ENCODE results near the gene ADISSP.
"Not testable (repeated sequence)": the region's sequence is repeated elsewhere in the genome, so short reads cannot be mapped to it uniquely, and the experiment has no call there.

The ADISSP gene

DNA sequence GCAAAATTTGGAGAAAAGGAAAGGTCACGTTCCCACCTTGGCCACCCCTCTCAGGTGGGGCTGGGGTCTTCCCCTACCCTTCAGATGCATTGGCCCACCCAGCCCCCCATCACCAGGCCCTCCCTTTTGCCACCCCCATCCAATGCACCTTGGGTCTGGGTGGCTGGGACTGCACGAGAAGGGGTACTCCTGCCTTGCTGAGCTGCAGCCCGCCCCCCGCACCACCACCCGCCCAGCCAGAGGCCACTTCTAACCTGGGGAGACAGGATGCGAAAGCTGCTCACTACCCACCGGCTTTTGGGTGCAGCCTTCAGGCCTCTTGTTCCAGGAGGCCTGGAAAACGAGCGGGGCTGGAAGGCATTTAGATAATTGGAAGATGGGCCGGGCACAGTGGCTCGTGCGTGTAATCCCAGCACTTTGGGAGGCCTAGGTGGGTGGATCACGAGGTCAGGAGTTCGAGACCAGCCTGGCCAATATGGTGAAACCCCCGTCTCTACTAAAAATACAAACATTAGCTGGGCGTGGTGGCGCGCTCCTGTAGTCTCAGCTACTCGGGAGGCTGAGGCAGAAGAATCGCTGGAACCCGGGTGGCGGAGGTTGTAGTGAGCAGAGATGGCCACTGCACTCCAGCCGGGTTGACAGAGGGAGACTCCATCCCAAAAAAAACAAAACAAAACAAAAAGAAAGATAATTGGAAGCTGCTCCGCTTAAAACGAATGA is 27.3 kb upstream of the ADISSP start:
- in situ Hi-C loops (cut with HindIII; ENCODE audit: low pct_unique_long_range_greater_than_20kb, low sequenced_read_pairs), result no loop called here
- TF ChIP-seq JUND (IDR thresholded peaks at IDR 0.05; ENCODE audit: low read depth), result no peak
- DNase-seq (ENCODE audit: low read depth in 1 of 2, low spot score in 1 of 2), result no peak

- DNase-seq (ENCODE audit: low read depth in 1 of 2, low spot score in 1 of 2); in situ Hi-C loops (cut with HindIII; ENCODE audit: low pct_unique_long_range_greater_than_20kb, low sequenced_read_pairs): not testable (repeated sequence)
These were observed 26.6 kb upstream of the ADISSP start for GRCh38 chr20:3794168-3794567.

DNA sequence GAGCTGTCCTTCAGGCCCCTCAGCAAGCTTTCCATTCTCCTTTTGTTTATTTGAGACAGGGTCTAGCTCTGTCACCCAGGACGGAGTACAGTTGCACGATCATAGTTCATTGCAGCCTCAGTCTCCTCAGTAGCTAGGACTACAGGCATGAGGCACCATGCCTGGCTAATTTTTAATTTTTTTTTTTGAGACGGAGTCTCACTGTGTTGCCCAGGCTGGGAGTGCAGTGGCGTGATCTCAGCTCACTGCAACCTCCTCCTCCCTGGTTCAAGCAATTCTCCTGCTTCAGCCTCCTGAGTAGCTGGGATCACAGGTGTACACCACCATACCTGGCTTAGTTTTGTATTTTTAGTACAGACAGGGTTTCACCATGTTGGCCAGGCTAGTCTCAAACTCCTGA is 21.6 kb upstream of the ADISSP start:
- DNase-seq (ENCODE audit: low read depth in 1 of 2, low spot score in 1 of 2); in situ Hi-C loops (cut with HindIII; ENCODE audit: low pct_unique_long_range_greater_than_20kb, low sequenced_read_pairs): not testable (repeated sequence)

- no peak for DNase-seq (ENCODE audit: low read depth in 1 of 2, low spot score in 1 of 2)
- in situ Hi-C loops (cut with HindIII; ENCODE audit: low pct_unique_long_range_greater_than_20kb, low sequenced_read_pairs), result no loop called here
- no peak for TF ChIP-seq JUND (IDR thresholded peaks at IDR 0.05; ENCODE audit: low read depth)
These were observed 21.2 kb upstream of the ADISSP start for GRCh38 chr20:3788685-3789155.

- DNase-seq (ENCODE audit: low read depth in 1 of 2, low spot score in 1 of 2), result no peak
- in situ Hi-C loops (cut with HindIII; ENCODE audit: low pct_unique_long_range_greater_than_20kb, low sequenced_read_pairs), result no loop called here
- TF ChIP-seq JUND (IDR thresholded peaks at IDR 0.05; ENCODE audit: low read depth), result no peak
These were observed 19.9 kb upstream of the ADISSP start for GRCh38 chr20:3787324-3788014.

DNA sequence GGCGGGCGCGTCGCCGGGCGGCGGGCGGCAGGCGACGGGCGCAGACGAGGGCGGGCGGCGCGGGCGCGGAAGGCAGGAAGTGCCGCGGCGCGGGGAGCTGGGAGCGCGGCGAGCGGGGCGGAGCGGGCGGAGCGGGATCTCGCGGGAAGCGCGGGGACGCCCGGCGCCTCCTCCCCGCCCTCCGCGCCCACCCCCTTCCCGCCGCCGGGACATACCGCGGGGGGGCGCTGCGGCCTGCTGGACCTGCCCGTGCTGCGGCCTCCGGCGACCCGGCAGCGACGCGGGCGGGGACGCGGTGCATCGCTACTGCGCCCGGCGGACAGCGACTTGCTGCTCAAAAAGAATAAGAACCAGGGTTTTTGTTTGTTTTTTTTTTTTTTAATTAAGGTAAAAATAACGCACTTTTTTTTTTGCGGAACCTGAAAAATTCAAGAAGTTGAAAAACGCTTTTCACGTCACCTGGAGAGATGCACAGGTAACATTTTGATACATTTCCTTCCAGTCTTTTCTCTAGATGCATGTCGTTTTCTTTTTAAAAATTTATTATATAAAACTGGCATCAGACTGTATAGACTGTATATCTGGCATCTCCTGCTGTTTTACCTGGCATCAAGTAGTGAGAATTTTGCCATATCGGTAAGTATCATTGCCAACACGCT is 19.2 kb upstream of the ADISSP start, which contains the start of gene CENPB:
Gene CENPB, minus strand, starts transcription at position 76 of the 659 bp plus-strand sequence. CDS start 257 bp downstream, outside the sequence.
- no peak for TF ChIP-seq JUND (IDR thresholded peaks at IDR 0.05; ENCODE audit: low read depth)
- in situ Hi-C loops (cut with HindIII; ENCODE audit: low pct_unique_long_range_greater_than_20kb, low sequenced_read_pairs), result no loop called here
- peak; percentile 87 to 91 for DNase-seq (ENCODE audit: low read depth in 1 of 2, low spot score in 1 of 2)

- TF ChIP-seq JUND (IDR thresholded peaks at IDR 0.05; ENCODE audit: low read depth), result no peak
- in situ Hi-C loops (cut with HindIII; ENCODE audit: low pct_unique_long_range_greater_than_20kb, low sequenced_read_pairs), result no loop called here
- peak; percentile 59 to 72 for DNase-seq (ENCODE audit: low read depth in 1 of 2, low spot score in 1 of 2)
These were observed 18.6 kb upstream of the ADISSP start for GRCh38 chr20:3786126-3786484.

DNA sequence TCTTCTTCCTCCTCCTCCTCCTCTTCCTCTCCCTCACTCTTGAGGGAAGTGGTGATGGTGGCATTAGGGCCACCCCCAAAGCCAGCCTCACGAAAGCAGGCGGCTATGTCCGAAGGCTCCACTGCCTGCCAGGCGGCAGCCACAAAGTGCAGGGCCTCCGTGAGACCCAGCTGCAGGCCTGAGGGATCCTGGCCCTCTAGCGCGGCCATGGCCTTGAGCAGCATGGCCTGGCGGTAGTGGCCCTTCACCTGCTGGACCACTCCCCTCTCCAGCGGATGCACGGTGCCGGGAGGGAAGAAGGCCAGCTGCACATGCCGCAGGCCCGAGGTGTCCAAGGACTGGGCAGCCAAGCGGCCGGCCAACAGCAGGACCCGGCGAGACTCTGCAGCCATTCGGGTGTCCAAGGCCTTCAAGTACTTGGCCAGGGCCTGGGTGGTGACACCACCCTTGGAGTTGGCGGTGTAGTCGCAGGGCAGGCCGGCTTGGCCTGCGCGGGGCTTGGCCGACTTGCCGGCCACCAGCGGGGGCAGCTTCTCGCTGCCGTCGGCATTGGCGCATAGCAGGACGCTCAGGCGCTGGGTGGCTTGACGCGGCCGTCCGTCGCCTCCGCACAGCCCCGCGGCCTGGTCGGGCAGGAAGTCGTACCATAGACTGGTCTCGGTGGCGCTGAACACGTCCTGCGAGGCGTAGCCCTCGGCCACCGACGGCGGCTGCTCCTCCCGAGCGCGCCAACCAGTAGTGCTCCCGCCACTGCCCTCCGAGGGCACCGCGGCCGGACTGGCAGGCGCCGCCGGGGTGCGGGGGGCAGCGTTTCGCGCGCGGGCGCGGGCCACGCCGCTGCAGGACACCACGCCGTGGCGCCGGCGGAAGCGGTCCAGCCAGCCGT is 17.9 kb upstream of the ADISSP start:
- DNase-seq (ENCODE audit: low read depth in 1 of 2, low spot score in 1 of 2), result no peak
- TF ChIP-seq JUND (IDR thresholded peaks at IDR 0.05; ENCODE audit: low read depth), result no peak
- in situ Hi-C loops (cut with HindIII; ENCODE audit: low pct_unique_long_range_greater_than_20kb, low sequenced_read_pairs), result no loop called here

GRCh38 chr20:3784863-3785239 is 17.3 kb upstream of the ADISSP start:
- no peak for TF ChIP-seq JUND (IDR thresholded peaks at IDR 0.05; ENCODE audit: low read depth)
- DNase-seq (ENCODE audit: low read depth in 1 of 2, low spot score in 1 of 2), result no peak

DNA sequence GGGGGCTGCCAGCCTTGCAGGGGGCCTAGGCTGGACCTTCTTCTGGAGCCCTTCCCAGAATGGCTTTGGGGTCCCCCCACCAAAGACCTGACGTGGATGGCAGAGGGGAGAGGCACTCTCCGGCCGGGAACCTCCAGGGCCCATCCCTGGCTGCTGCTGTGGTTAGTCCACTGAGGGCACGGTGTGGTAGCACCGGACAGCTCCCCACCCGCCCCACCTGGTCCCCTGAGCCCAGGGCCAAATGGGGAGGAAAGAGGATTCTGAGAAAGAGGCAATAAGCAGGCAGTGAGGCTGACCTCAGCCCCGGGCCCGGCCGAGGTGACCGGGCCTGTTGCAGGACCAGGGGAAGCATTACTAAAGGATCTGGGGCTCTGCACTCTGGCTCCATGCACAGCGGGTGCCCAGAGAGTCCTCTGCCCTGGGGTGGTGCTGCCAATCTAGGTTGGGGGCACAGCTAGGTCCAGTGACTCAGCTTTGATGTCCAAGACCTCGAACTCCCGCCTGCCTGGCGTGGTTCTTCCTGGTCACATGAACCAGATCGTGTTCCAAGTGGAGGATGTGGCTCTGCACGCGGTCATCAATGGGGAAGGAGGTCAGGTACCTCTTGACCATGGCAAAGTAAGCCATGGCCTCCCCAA is 16.8 kb upstream of the ADISSP start:
- no peak for DNase-seq (ENCODE audit: low read depth in 1 of 2, low spot score in 1 of 2)
- in situ Hi-C loops (cut with HindIII; ENCODE audit: low pct_unique_long_range_greater_than_20kb, low sequenced_read_pairs), result no loop called here
- TF ChIP-seq JUND (IDR thresholded peaks at IDR 0.05; ENCODE audit: low read depth), result no peak

More at GRCh38 chr20:3784863-3785239, 17.3 kb upstream of the ADISSP start:
- in situ Hi-C loops (cut with HindIII; ENCODE audit: low pct_unique_long_range_greater_than_20kb, low sequenced_read_pairs), result no loop called here

DNA sequence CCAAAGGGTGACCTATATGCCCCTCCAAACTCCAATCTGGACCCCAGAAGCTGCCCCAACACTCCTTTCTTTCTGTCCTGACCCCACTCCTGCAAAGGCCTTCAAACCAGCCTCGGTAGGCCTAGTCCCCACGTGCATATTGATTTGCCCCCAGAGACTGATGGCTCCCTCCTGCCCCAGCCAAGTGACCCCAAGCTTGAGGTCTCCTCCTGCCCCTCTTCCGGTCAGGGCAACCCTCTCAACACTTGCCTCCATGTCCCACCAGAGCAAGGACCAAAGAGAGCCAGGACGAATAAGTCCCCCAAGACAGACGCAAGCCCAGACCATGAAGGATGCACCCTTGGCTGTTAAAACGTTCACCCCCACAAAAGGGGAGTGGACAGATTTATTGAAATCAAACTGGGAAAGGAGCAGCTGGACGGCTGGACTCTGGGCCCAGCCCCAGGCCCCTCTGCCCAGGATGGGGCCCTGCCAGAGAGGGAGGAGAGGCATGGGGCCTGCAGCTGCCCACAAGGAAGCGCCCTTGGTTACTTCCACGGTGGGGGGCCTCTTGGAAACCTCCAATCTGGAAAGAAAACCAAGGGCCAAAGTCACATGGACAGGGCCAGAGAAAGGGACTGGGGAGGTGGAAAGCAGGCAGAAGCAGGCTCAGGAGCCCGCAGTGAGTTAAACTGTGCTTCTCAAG is 16.1 kb upstream of the ADISSP start:
- no peak for DNase-seq (ENCODE audit: low read depth in 1 of 2, low spot score in 1 of 2)
- in situ Hi-C loops (cut with HindIII; ENCODE audit: low pct_unique_long_range_greater_than_20kb, low sequenced_read_pairs), result no loop called here
- TF ChIP-seq JUND (IDR thresholded peaks at IDR 0.05; ENCODE audit: low read depth), result no peak

Measured in T47D (cell line).